ELR (cell line): ENCODE results near the gene METTL26.
A peak's percentile ranks its signal among the peaks of the same experiment; 100 is the strongest.

Experiments
- DNase-seq: peaks from one replicate; pipeline ENCODE4 v3.0.0-alpha.2; 2015; ENCODE audit warnings: low read depth

Gene METTL26

DNA sequence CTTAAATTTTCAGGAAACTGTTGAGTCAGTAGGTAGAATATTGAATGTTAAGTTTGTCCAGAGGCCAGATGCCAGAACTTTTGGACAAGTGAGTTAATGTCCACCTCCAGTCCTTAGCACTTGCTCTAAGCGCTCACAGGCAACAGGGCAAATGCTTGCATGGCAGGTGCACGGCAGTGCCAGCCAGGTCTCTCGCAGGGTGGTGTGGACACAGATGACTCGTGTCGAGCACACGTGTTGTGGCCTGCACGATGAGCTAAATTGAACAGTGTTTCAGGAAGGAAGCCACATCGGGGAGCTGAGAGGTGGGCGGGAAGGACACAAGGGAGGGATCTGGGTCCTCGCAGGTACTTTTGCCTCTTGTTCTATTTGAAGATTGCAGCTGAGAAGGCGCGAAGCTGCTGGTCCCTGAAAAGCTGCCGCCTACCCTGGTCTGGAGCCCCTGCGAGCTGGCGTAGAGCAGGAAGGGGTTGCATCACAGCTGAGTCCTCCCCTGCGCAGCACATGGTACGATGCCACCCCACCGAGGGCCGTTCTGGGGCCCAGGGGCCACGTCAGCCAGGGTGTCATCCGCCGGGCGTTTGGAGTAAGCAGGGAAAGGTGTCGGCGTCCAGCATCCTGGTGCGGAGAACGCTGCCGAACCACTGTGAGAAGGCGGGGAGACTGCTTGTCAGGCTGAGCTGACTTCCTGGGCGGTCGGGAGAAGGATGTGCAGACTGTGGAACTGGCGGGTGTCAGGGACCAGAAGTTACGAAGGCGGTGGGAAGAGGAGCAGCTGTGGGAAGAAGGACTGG is 40.0 kb downstream of the METTL26 start:
- no peak for DNase-seq

DNA sequence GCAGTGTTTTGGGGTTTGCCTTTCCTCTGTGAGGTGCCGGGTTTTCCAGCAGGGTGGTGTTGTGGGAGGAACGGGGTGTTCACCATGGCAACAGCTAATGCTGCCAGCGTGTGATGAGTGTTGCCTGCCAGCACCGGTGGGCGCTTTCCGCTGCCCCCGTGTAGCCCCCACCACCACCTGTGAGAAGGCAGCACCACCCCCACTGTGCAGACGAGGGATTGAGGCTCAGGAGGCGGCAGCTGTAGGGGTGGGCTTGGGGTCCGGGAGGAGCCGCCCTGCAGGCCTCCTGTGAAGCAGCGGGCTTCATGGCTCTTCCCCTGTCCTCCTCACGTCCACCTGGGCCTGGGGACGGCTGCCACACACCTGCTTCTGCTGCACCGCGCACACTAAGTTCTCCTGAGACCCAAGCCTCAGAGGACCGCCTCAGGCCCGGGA is 41.0 kb downstream of the METTL26 start:
- DNase-seq, result no peak

GRCh38 chr16:593807-594206 is 42.3 kb downstream of the METTL26 start:
- DNase-seq, result no peak

GRCh38 chr16:593406-593805 is 42.7 kb downstream of the METTL26 start:
- DNase-seq, result no peak

- no peak for DNase-seq
Observed at GRCh38 chr16:592518-593306, 43.4 kb downstream of the METTL26 start.

- DNase-seq, result no peak
Observed at GRCh38 chr16:591892-592517, 44.1 kb downstream of the METTL26 start.

- DNase-seq, result no peak
Observed at GRCh38 chr16:591231-591630, 44.9 kb downstream of the METTL26 start.

DNA sequence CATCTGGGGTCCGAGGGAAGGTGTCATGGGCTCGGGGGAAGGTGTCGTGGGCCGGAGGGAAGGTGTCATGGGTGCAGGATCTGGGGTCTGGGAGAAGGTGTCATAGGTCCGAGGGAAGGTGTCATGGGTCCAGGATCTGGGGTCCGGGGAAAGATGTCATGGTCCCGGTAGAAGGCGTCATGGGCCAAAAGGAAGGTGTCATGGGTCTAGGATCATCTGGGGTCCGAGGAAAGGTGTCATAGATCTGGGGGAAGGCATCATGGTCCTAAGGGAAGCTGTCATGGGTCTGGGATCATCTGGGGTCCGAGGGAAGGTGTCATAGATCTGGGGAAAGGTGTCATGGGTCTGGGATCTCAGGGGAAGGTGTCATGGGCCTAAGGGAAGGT is 45.3 kb downstream of the METTL26 start:
- DNase-seq, result no peak

- peak; percentile 44 for DNase-seq
Observed at GRCh38 chr16:590188-590814, 45.8 kb downstream of the METTL26 start.

DNA sequence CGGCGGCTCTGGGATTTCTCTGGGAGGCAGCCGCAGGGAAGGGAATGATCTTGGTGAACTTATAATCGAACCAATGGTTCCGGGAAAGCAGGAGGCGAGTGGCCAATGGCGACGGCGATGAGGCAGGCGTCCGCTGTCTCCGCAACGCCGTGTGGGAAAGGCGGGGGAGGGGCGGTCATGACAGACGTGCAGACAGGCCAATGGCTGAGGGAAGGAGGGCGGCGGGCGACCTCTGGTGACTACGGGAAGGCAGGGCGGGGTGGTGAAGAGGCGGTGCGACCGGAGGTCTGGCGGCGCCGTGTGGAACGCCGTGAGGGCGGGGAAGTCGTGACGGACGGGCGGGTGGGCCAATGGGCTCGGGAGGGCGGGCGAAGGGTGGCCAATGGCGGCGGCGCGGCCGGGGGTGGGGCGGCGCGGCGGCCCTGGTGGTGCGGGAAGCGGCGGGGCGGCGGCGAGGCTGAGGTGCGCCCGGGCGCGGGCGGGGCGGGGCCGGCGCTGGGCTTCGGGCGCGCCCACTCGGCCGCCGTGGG is 46.4 kb downstream of the METTL26 start, which contains the start of gene RAB40C:
Gene RAB40C (plus strand): TSS at position 409 of the 530 bp plus-strand sequence. CDS start 226 bp downstream, outside the sequence.
- DNase-seq, result peak; percentile 97

- peak; percentile 92 for DNase-seq
Observed at GRCh38 chr16:588889-589657, 47.0 kb downstream of the METTL26 start.

GRCh38 chr16:588639-588888 is 47.5 kb downstream of the METTL26 start:
- peak; percentile 75 for DNase-seq

GRCh38 chr16:586645-587590 is 49.2 kb downstream of the METTL26 start:
- DNase-seq, result no peak

GRCh38 chr16:586047-586644 is 50.0 kb downstream of the METTL26 start:
- no peak for DNase-seq

- DNase-seq, result no peak
Observed at GRCh38 chr16:585351-585750, 50.8 kb downstream of the METTL26 start.
